OCI-LY1 (cell line): ENCODE data around the gene KSR1.

Source experiments
- H2AFZ ChIP-seq: fragments of 200-600 bp; sonication (generic), shearing (Covaris generic); 2 replicates; pipeline ENCODE4 v1.6.0; 2014; ENCODE audit warnings: antibody characterized with exemption, mild to moderate bottlenecking, low read length
- H3F3A ChIP-seq: fragments of 200-600 bp; sonication (generic), shearing (Covaris generic); 2 replicates; pipeline ENCODE4 v1.6.0; 2014; ENCODE audit warnings: mild to moderate bottlenecking, antibody characterized with exemption, low read length, moderate library complexity; ENCODE audit not compliant: insufficient read depth
- H3K27ac ChIP-seq: fragments of 200-600 bp; sonication (generic); 2 replicates; pipeline ENCODE4 v1.5.1; 2014; ENCODE audit warnings: low read length, mixed run types, mild to moderate bottlenecking, low read depth; ENCODE audit not compliant: poor library complexity, severe bottlenecking
- H3K27me3 ChIP-seq: fragments of 200-600 bp; sonication (generic); 2 replicates; pipeline ENCODE4 v1.6.0; 2014; ENCODE audit warnings: antibody characterized with exemption, mild to moderate bottlenecking, low read length, moderate library complexity; ENCODE audit not compliant: insufficient read depth
- H3K36me3 ChIP-seq: fragments of 200-600 bp; sonication (generic); 2 replicates; pipeline ENCODE4 v1.6.1; 2014; ENCODE audit warnings: mild to moderate bottlenecking, antibody characterized with exemption, low read length, moderate library complexity, mixed read lengths; ENCODE audit not compliant: insufficient read depth
- H3K4me1 ChIP-seq: fragments of 200-600 bp; sonication (generic); 2 replicates; pipeline ENCODE4 v1.5.1; 2014; ENCODE audit warnings: mild to moderate bottlenecking, low read length, moderate library complexity; ENCODE audit not compliant: insufficient read depth, severe bottlenecking
- H3K4me2 ChIP-seq: fragments of 200-600 bp; sonication (generic), shearing (Covaris generic); 2 replicates; pipeline ENCODE4 v1.6.1; 2014; ENCODE audit warnings: low read length
- H3K4me3 ChIP-seq: fragments of 200-600 bp; sonication (generic); 2 replicates; pipeline ENCODE4 v1.5.1; 2014; ENCODE audit warnings: low read length, low read depth, mild to moderate bottlenecking, mixed read lengths; ENCODE audit not compliant: poor library complexity, severe bottlenecking
- H3K79me2 ChIP-seq: fragments of 200-600 bp; shearing (Covaris generic); 2 replicates; pipeline ENCODE4 v1.6.1; 2016; ENCODE audit warnings: mixed run types, low read length, mixed read lengths; ENCODE audit not compliant: insufficient read depth
- H3K9ac ChIP-seq: fragments of 200-600 bp; sonication (generic), shearing (Covaris generic); 2 replicates; pipeline ENCODE4 v1.6.1; 2014; ENCODE audit warnings: mild to moderate bottlenecking, low read length, mixed read lengths
- H3K9me2 ChIP-seq: fragments of 200-600 bp; sonication (generic), shearing (Covaris generic); 2 replicates; pipeline ENCODE4 v1.6.1; 2014; ENCODE audit warnings: low read depth, mild to moderate bottlenecking, low read length, mixed read lengths
- H3K9me3 ChIP-seq: fragments of 200-600 bp; shearing (Covaris generic); 2 replicates; pipeline ENCODE4 v1.6.1; 2014; ENCODE audit warnings: low read length, mixed read lengths
- H4K20me1 ChIP-seq: fragments of 200-600 bp; sonication (generic), shearing (Covaris generic); 2 replicates; pipeline ENCODE4 v1.6.0; 2016; ENCODE audit warnings: mild to moderate bottlenecking, low read length; ENCODE audit not compliant: insufficient read depth
- EZH2 ChIP-seq: fragments of 200-600 bp; sonication (generic), shearing (Covaris generic); IDR thresholded peaks from 2 replicates; pipeline ENCODE4 v1.8.0; 2017; ENCODE audit warnings: borderline replicate concordance, mixed run types, mild to moderate bottlenecking, antibody characterized with exemption, low read length, moderate library complexity, mixed read lengths
- TF ChIP-seq, protein P1 (sequence below): fragments of 200-600 bp; sonication (generic), shearing (Covaris generic); IDR thresholded peaks from 2 replicates; pipeline ENCODE4 v1.5.1; 2017; ENCODE audit warnings: mild to moderate bottlenecking, antibody characterized with exemption, low read length, moderate library complexity, mixed read lengths

The KSR1 gene

DNA sequence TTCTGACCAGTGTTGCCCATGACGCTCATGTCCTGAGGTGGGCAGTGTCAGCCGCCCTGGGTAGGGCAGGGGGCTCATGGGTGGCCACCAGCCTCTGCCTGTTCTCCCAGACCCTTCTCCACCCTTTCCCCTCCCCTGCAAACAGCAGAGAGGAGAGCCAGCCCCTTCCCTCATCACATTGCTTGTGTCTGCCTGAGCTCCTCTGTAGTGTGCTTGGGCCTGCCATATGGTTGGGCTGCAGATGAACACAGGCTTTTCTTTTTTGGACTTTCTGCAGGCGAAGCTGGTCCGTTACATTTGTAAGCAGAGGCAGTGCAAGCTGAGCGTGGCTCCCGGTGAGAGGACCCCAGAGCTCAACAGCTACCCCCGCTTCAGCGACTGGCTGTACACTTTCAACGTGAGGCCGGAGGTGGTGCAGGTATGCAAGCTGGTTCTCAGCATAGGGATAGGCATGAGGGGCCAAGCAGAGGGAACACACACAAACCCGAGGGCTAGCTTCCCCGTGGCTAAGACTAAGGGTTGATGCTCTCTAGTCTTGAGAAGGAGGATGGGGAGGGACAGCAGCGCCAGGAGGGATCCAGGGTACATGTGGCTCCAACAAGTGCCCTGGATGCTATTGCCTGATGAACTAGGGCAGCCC, 94.2 kb downstream of the KSR1 start:
- H3K4me2 ChIP-seq, result no peak overlapping the region
- H3K9ac ChIP-seq, result no peak overlapping the region
- H2AFZ ChIP-seq, result no peak overlapping the region
- H3F3A ChIP-seq, result no peaks in the 10 kb centered on the region
- H3K9me2 ChIP-seq, result no peaks in the 10 kb centered on the region
- no peaks in the 10 kb centered on the region for H3K9me3 ChIP-seq
- no peak overlapping the region for H3K27ac ChIP-seq
- H3K27me3 ChIP-seq, result no peaks in the 10 kb centered on the region; the same call in 1 of the 2 replicates
- H3K4me3 ChIP-seq, result no peak overlapping the region
- no peaks in the 10 kb centered on the region for H3K36me3 ChIP-seq
- no peak for TF ChIP-seq EZH2
- TF ChIP-seq, protein P1, sequence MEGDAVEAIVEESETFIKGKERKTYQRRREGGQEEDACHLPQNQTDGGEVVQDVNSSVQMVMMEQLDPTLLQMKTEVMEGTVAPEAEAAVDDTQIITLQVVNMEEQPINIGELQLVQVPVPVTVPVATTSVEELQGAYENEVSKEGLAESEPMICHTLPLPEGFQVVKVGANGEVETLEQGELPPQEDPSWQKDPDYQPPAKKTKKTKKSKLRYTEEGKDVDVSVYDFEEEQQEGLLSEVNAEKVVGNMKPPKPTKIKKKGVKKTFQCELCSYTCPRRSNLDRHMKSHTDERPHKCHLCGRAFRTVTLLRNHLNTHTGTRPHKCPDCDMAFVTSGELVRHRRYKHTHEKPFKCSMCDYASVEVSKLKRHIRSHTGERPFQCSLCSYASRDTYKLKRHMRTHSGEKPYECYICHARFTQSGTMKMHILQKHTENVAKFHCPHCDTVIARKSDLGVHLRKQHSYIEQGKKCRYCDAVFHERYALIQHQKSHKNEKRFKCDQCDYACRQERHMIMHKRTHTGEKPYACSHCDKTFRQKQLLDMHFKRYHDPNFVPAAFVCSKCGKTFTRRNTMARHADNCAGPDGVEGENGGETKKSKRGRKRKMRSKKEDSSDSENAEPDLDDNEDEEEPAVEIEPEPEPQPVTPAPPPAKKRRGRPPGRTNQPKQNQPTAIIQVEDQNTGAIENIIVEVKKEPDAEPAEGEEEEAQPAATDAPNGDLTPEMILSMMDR, result no peak
- H3K4me1 ChIP-seq, result no peaks in the 10 kb centered on the region
- H4K20me1 ChIP-seq, result no peaks in the 10 kb centered on the region
- H3K79me2 ChIP-seq, result no peaks in the 10 kb centered on the region

DNA sequence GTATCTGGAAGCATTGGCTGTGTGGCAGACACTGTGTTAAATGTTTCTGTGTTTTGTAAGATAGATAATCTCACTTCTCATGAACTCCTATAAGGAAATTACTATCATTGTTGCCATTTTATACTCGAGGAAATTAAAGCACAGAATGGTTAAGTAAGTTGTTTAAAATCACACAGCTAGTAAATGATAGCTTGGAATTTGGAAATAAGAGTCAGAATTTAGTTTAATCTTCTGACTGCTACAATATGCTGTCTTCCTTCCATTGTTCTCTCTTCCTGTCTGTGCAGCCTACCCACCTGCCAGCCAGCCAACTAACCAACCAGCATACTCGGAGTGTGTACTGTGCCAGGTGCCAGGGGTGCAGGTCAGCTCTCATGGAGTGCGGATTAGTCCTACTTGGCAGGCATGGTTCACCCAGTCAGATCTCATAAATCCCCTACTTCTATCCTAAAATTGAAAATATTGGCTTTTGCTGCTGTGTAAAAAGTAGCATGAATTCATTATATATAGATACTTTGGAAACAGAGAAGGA, 94.8 kb downstream of the KSR1 start:
- no peaks in the 10 kb centered on the region for H3F3A ChIP-seq
- no peaks in the 10 kb centered on the region; the same call in 1 of the 2 replicates for H3K27me3 ChIP-seq
- no peaks in the 10 kb centered on the region for H4K20me1 ChIP-seq
- no peaks in the 10 kb centered on the region for H3K4me1 ChIP-seq
- H3K9me3 ChIP-seq, result no peaks in the 10 kb centered on the region
- TF ChIP-seq, protein P1, result no peak
- TF ChIP-seq EZH2, result no peak
- no peaks in the 10 kb centered on the region for H3K36me3 ChIP-seq
- no peaks in the 10 kb centered on the region for H3K79me2 ChIP-seq
- no peaks in the 10 kb centered on the region for H3K9me2 ChIP-seq
- H3K9ac ChIP-seq, result no peak overlapping the region
- H3K4me3 ChIP-seq, result no peak overlapping the region
- H3K4me2 ChIP-seq, result no peak overlapping the region
- no peak overlapping the region for H2AFZ ChIP-seq
- no peak overlapping the region for H3K27ac ChIP-seq

DNA sequence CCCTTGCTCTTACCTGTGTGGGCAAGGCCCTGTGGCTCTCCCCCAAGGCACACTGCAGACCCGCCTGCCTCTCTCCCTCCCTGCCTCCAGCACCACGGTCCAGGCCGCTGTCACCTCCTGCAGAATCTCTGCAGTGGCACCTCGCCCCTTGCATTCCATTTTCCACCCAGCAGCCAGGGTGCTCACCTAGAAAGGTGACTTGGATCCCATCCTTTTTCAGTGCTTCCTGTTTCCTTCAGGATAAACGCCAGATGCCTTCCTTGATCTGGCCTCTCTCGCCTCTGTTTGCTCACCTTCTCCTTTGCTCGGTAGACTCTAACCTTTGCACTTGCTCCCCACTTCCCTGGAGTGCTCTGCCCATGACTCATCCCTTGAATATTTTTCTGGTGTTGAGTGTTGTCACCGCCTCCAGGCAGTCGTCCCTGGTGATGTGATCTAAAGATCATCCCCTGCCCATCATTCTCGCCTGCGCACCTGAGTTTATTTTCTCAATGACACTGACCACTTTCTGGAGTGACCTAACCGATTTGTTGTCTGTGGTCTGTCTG, 95.5 kb downstream of the KSR1 start:
- H3K79me2 ChIP-seq, result no peaks in the 10 kb centered on the region
- no peak for TF ChIP-seq EZH2
- TF ChIP-seq, protein P1, result no peak
- no peaks in the 10 kb centered on the region; the same call in 1 of the 2 replicates for H3K27me3 ChIP-seq
- H3K4me2 ChIP-seq, result no peak overlapping the region
- H3K27ac ChIP-seq, result no peak overlapping the region
- no peaks in the 10 kb centered on the region for H3F3A ChIP-seq
- no peak overlapping the region for H3K9ac ChIP-seq
- no peaks in the 10 kb centered on the region for H3K4me1 ChIP-seq
- H4K20me1 ChIP-seq, result no peaks in the 10 kb centered on the region
- H3K36me3 ChIP-seq, result no peaks in the 10 kb centered on the region
- H3K4me3 ChIP-seq, result no peak overlapping the region
- no peak overlapping the region for H2AFZ ChIP-seq
- no peaks in the 10 kb centered on the region for H3K9me3 ChIP-seq
- H3K9me2 ChIP-seq, result no peaks in the 10 kb centered on the region
